Hematopoietic multipotent progenitor cell treated with erythropoietin and hydrocortisone succinate and interleukin-3 and kit ligand, for 15 days (in vitro differentiated cells): ENCODE data around the gene SOX12.
"Not testable (repeated sequence)": the region's sequence is repeated elsewhere in the genome, so short reads cannot be mapped to it uniquely, and the experiment has no call there.

Source experiments
- DNase-seq: peaks from one replicate; pipeline ENCODE4 v3.0.0-alpha.2; 2015; ENCODE audit warnings: low spot score

The SOX12 gene

DNA sequence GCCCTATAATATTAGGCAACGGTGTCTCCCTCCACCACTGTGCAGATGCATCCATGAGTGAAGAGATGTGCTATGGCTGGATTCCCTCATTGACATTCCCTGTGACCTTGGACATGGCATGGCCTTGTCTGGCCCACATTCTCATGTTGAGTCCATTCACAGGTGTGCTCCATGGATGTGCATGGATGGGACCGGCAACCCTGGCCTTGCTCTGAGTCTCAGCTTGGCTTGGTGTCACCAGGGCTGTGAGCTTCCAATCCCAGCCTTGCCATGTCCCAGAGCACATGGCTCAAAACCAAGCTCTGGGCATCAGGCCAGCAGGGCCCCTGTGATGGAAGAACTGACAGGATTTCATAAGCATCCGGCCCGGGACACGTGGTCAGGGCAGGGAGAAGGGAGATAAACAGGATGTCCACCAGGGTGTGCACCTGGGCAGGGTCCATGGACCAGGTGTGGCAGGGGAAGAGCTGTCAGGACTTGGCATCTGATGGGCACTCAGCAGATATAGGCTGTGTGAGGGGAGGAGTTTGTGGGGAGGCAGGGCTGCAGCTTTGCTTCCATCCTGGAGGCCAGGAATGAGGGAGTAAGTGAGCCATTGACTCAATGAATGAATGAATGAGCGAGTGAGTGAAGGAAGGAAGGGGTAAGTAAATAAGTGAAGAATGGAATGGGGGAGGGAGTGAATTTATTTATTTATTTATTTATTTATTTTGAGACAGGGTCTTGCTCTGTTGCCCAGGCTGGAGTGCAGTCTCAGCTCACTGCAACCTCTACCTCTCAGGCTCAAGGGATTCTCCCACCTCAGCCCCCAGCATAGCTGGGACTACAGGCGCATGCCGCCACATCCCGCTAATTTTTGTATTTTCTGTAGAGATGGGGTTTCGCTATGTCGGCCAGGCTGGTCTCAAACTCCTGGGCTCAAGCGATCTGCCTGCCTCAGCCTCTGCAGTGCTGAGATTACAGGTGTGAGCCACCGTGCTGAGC, 37.2 kb downstream of the SOX12 start:
- DNase-seq = peak; percentile 32

DNA sequence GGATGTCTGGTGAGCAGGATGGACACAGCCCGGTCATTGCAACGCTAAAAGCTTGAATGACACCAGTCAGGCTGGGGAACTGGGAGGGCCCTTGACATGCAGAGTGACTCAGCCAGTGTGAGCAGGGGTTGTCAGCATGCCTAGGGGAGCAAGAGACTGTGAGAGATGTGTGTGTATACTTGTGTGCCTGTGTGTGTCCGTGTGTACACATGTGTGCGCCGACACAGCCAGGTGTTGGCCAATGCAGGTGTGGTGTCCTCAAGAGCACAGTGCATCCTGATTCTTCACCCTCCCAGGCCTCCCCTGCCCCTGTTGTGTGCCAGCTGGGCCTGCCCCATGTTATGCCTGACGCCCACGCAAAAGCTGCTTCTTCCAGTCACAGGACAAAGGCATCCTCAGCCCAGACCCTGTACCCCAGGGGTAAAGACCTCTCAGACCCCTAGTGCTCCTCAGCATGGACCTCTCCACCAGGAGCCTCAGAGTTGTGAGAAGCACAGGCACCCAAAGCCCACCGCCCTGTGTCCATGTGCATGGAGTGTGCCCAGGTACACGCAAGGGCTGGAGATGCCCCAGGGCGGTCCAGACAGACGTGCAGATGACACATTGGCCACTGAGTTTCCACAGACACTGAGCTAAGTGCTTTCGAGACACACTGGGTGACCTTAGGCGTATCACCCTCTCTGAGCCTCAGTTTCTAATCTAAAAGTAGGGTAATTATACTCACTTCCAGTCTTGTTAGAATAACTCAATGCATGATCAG, 38.1 kb downstream of the SOX12 start:
- no peak for DNase-seq

DNA sequence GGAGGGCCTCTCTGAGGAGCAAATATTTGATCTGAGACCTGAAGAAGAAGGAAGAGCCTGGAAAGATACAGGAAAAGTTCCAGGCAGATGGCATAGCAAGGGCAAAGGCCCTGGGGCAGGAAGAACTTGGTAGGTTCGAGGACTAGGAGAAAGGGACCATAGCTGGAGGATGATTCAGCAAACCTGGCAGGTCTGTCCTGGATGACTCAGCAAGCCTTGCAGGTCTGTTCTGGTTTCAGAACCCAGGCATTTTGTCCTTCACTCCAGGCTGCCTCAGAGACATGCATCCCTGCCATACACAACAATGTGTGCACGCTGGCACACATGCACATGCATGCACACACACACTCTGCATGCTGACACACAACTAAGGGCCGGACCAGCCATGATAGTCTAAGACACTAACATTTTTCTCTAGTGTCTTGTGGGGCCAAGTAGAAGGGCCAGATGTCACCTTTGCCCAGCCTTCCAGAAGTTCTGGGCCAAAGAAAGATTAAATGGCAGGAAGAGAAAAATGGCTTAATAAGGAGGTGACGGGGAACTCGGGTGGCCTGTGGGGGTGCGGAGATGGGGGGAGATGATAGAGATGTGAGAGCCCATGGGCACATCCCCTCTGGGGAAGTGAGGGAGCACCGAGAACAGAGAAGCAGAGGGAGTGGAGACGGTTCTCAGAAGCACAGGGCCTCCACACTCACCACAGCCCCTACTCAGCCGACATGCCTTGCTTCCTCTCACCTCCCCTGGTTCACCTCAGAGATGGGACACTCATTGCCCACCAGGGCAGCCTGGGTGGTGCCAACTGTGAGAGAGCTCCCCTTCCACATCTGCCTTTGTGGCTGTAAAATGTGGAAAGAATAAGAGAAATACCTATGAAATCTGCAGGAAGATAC, 39.8 kb downstream of the SOX12 start:
- peak; percentile 73 for DNase-seq

DNA sequence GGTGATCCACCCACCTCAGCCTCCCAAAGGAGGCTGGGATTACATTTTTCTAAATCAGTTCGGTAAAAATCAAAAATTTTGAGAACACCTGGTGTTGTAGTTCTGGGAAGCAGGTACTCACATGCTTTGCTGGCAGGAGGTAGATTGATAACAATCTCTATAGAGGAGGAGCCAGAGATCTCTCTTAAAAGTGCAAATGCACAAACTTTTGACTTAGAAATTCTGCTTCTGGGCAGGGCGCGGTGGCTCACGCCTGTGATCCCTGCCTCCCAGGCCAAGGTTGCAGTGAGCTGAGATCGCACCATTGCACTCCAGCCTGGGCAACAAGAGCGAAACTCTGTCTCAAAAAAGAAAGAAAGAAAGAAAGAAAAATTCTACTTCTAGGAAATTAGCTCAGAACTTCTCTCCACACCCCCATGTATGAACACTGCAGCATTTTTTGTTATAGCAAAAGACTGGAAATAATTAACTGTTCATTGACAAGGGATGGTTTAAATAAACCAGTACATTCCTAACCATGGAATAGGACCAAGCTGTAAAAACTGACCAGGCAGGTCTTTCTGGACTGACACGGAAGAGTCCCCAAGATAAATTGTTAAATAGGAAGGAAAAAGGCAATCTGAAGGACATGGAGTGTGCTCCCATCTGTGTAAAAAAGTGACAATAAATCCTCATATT, 40.8 kb downstream of the SOX12 start:
- DNase-seq = no peak

DNA sequence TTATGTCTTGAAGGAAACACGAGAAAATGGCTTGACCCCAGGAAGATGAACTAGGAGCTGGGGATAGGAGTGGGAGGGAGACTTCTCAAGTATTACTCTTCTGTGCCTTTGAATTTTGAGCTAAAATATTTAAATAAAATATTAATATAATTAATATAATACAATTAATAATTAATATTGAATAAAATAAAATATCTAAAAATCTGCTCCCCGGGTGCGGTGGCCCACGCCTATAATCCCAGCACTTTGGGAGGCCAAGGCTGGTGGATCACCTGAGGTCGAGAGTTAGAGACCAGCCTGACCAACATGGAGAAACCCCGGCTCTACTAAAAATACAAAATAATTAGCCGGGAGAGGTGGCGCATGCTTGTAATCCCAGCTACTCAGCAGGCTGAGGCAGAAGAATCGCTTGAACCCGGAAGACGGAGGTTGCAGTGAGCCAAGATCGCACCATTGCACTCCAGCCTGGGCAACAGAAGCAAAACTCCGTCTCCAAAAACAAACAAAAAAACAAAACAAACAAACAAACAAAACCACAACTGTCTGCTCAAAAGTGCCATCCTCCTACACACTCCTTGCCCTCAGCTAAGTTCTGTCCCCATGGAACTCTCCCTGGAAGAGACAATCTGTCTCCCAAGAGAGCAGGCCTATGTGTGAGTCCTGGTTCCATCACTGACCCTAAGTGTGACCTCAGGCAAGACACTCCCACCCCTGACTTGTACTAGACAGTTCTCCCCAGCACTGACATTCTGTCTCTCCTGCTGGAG, 41.5 kb downstream of the SOX12 start:
- no peak for DNase-seq

DNA sequence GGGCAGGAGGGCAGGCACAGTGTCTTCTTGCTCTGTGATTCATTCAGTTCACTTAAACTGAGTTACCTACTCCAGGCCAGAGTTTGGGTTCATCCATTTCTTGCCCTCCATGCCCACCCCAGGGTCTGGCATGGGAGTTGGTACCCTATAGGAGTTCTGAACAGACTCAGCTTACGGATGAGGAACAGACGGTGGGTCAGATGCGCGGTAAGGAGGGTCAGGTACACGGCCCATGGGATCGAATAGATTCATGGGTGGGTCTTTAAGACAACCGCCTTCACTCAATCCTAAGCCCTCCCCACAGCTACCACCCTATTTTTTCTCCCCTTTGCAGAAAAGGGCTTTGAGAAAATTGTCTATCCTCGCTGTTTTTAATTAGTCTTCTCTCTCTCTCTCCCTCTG, 42.1 kb downstream of the SOX12 start:
- no peak for DNase-seq

DNA sequence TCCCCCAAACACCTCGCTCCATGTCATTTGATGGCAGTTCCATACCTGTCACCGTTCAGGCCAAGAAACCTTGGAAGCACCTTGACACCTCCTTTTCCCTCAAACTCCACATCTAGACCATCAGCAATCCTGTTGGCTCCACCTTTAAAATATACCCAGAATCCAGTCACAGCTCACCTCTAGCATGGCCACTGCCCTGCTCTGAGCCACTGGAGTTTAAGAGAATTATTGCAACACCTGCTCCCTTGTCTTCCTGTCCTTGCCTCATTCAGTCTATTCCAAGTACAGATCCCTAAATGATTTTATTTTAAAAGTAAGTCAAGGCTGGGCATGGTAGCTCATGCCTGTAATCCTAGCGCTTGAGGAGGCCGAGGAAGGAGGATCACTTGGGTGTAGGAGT, 43.6 kb downstream of the SOX12 start:
- no peak for DNase-seq

DNA sequence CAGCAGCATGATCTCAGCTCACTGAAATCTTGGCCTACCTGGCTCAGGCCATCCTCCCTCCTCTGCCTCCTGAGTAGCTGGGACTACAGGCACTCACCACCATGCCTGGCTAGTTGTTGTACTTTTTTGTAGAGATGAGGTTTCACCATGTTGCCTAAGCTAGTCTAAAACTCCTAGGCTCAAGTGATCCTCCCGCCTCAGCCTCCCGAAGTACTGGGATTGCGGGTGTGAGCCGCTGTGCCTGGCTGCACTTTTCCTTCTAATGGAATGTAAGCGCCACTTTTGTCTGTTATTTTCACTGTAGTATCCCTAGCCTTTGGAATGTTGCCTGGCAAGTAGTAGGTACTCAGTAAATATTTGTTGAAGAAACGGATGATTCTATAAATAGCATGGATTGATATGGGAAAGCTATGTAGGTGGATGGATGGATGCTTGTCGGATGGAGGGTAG, 44.8 kb downstream of the SOX12 start:
- DNase-seq = no peak

DNA sequence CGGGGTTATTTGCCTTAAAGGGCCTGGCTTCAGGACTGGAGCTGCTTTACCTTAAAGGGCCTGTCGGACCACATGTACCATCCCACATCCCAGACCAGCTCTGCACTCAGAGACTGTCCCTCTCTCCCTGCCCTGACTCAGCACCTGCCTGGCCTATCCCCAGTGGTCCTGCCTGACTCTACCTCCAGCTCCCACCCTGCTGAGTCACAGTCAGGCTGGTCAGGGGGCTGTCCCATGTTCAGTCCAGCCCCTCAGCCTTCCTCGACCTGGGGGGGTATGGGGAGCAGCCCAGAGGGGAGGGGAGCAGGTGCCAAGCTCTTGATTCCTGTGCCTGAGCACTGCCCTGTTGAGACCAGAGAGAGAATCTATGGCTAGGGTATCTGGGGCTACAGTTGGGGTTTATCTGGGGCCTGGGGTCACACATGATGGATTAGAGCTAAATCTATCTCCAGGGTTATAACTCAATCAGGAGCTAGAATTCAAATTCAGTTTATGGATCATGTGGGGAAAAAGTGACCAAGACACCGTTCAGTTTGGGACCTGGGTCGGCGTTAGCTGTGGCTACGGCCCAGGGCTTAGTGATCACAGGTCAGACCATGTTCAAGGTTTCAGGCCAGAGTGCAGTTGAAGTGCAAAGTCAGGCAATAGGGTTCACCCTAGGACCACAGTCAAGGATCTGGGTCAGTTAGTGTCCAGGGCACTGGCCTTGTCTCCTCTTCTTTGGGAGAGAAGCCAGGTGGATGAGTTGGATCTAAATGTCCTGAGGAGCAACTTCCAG, 45.8 kb downstream of the SOX12 start:
- DNase-seq = no peak

DNA sequence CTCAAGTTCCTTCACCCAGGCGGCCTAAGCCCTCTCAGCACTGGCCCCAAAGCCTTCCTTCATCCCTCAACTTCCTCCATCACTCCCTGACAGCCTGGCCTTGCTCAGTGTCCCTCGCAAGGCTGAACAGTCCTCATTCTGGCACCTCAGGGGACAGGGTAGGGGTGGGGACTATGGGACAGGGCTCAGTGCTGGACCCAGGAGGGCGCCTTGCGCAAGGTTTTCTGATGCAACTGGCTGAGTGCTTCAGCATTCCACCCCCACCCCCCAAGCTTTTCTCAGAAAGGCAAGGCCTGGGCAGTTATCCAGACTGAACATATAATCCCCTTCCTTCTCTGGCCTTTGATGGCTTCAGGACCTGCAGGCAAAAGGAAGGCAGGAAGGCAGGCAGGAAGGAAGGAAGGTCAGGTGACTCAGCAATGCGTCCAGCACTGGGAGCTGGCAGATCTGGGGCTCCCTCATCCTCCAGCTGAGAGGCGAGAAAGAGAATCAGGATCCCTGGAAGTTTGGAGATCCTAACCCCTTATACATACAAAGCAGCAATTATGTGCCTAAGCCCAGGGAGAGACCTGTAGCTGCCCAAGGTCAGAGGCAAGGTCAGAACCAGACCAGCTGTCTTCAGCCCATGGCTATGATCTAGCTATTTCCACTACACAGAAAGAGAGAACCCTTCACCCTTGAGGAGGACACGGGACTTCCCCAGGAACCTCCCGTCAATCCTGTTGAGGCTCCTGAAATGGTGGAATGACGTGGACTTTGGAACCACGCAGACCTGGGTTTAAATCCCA, 46.6 kb downstream of the SOX12 start:
- no peak for DNase-seq

DNA sequence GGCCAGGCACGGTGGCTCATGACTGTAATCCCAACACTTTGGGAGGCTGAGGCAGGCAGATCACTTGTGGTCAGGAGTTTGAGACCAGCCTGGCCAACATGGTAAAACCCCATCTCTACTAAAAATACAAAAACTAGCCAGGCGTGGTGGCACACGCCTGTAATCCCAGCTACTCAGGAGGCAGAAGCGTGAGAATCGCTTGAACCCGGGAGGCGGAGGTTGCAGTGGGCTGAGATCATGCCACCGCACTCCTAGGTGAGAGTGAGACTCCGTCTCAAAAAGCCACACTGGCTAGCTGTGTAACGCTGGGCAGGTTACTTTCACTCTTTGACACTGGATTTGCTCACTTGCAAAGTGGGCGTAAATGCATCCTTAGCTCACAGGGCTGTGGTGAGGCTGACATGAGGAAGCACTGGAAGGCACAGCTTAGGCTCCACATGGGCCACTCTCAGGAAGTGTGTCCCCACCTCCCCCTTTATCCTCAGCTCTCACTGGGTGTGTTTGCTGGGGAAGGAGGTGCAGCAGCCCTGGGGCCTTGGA, 47.3 kb downstream of the SOX12 start:
- not testable (repeated sequence) for DNase-seq

DNA sequence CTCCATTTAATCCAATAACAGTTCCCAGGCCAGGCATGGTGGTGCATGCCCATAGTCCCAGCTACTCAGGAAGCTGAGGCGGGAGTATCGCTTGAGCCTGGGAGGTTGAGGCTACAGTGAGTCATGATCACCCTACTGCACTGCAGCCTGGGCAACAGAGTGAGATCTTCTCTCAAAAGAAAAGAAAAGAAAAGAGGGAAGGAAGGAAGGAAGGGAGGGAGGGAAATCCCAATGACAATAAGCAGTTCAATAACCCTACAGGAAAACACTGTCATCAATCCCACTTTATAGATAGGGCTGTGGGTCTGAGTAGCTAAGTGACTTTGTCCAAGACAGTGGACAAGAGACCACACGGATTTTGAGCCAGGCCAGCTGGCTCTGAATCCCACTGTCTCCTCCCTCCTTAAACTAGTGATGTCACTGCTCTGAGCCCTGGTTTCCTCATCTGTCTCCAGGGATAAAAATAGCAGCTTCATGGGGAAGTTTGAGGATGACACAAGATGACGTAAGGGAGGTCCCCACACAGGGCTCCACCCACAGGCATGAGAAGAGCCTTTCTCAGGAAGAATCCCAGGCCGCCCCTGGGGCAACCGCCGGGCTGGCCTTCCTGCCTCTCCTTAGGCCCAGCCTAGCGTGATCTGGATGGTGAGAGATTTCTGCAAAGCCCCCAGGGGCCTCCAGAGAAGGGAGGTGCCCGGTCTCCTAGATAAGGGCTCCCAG, 48.0 kb downstream of the SOX12 start:
- no peak for DNase-seq

DNA sequence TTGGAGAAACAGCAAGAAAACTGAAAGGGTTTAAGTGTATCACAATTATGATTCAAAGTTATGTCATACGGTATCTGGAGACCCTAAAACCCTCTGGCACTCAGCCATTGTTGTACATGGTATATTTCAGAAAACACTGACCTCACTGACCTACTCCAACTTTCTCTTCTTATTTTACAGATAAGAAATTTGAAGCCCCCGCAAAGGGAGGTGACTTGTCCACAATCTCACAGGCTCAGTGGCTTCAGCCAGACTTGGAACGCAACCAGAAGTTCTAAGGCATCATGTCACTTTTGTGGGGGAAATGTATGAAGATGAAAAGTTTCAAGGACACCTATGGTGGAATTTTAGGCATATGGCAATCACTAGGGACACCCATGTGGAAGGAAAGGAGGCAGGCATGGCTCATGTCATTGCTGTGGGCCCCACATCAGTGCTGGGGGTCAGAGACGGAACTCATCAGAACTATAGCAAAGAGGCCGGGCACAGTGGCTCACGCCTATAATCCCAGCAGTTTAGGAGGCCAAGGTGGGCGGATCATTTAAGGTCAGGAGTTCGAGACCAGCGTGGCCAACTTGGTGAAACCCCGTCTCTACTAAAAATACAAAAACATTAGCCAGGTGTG, 50.0 kb downstream of the SOX12 start:
- no peak for DNase-seq

DNA sequence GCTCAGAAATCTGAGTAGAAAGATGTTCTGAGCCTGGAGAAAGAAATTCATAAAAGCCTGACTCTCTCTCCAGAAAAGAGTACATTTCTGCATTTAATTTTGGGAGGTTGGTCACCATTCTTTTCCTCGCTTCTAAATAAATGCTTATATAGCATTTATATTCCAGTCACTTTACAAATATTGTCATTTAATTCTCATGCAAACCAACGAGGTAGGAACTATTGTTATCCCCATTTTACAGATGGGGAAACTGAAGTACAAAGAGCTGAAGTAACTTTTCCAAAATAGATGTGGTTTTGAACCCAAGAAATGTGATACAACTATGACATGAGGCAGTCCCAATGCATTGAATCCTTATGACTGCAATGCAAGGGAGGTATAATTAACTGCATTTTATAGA, 50.7 kb downstream of the SOX12 start:
- DNase-seq = no peak

DNA sequence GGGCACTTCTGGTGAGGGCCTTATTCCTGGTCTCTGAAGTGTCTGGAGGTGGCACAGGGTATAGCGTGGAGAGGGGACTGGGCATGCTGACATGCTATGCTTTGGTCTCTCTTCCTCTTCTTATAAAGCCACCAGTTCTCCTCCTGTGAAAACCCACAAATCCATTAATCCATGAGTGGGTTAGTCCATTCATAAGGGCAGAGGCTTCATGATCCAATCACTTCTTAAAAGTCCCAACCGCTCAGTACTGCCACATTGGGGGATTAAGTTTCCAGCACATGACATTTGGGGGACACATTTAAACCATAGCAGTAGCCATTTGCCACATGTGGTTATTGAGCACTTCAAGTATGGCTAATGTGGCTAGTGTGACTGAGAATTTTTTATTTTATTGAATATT, 51.4 kb downstream of the SOX12 start:
- no peak for DNase-seq

DNA sequence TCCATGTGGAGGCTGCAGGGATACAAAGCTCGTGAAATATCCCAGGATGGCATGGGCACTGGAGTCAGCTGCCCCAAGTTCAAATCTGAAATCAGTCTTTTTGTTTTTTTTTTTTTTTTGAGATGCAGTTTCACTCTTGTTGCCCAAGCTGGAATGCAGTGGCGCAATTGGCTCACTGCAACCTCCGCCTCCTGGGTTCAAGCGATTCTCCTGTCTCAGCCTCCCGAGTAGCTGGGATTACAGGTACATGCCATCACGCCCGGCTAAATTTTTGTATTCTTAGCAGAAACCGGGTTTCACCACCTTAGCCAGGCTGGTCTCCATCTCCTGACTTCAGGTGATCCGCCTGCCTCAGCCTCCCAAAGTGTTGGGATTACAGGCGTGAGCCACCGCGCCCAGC, 52.2 kb downstream of the SOX12 start:
- not testable (repeated sequence) for DNase-seq

DNA sequence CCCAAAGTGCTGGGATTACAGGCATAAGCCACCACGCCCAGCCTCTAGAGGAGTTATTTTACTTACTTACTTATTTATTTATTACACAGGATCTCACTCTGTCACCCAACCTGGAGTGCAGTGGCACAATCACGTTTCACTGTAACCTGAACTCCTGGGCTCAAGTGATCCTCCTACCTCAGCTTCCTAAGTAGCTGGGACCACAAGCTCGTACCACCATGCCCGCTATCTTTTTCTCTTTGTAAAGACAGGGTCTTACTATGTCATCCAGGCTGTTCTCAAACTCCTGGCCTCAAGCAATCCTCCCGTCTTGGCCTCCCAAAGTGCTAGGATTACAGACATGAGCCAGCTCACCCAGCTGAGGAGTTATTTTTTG, 53.6 kb downstream of the SOX12 start:
- DNase-seq = no peak
